ENCODE measurements around the gene EIF4H. TPM values are rescaled to one million over a fixed set of nuclear protein-coding genes. Genes with fewer than 3 reads are reported as not detected.
"Not testable (repeated sequence)": the region's sequence is repeated elsewhere in the genome, so short reads cannot be mapped to it uniquely, and the experiment has no call there.

EIF4H gene
- polyA plus RNA-seq, 2 donors = 148 to 205 TPM

DNA sequence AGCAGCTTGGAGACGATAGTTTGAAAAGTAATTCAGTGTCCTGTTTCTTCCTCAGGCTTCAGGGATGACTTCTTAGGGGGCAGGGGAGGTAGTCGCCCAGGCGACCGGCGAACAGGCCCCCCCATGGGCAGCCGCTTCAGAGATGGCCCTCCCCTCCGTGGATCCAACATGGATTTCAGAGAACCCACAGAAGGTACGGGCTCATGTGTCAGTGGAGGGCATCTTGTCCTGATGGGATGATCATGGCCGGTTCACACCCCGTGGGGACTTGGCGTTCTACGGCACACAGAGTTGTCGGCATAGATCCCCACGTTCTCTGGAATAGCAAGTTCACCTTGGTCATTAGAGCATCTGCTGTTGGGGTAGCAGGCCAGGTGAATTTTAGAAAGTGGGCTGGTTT lies 20.5 kb downstream of the EIF4H start:
- Histone ChIP-seq H3K4me1 (ENCODE audit: control insufficient read depth in 2 of 2, insufficient read depth in 2 of 2, low read length in 1 of 2) (no peaks in the 10 kb centered on the region), H3K4me3 (ENCODE audit: low read depth in 1 of 2, low read length in 2 of 2) (no peak overlapping the region), H3K27ac (ENCODE audit: low read depth in 2 of 2, low read length in 1 of 2) (no peak overlapping the region), H3K36me3 (ENCODE audit: control insufficient read depth in 2 of 2, insufficient read depth in 2 of 2, low read length in 1 of 2) (peaks cover 21 to 39% of the 10 kb centered on the region in 2 donors), H3K27me3 (ENCODE audit: control insufficient read depth in 1 of 2, insufficient read depth in 2 of 2, low read length in 2 of 2) (no peaks in the 10 kb centered on the region), H3K9me3 (ENCODE audit: control insufficient read depth in 2 of 2, insufficient read depth in 1 of 2, low read depth in 1 of 2, low read length in 1 of 2) (no peaks in the 10 kb centered on the region)
- WGBS, 2 donors = 90 to 92% methylated on average over 14 of the region's 14 CpGs

DNA sequence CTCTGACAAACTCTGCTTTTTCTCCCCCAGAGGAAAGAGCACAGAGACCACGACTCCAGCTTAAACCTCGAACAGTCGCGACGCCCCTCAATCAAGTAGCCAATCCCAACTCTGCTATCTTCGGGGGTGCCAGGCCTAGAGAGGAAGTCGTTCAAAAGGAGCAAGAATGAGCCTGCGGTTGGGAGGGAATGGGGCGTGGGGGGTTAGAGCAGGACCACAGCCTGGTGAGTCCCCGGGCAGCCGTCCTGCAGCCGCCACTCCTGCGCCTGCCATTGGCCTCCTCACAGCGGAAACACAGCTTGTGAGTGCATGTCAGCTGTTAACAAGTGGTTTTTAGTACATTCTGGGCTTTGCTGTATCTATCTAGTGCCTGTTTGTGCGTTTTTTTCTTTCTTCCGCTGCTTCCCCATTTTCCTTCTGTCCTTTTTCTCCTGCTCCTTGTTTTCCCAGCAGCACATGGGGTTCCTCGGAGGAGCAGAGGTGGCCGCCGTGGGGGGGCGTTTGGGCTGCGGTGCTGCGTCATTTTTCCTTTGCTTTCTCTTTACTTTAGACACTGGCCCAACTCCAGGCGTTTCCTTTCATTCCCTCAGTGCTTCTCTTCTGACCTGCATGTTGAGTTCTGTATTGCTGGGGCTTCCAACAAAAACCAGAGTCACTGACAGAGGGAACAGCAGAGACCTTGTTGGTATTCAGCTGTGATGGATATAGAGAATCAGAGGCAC lies 21.1 kb downstream of the EIF4H start:
- H3K27ac ChIP-seq (ENCODE audit: low read depth in 2 of 2, low read length in 1 of 2); H3K4me1 ChIP-seq (ENCODE audit: control insufficient read depth in 2 of 2, insufficient read depth in 2 of 2, low read length in 1 of 2); H3K9me3 ChIP-seq (ENCODE audit: control insufficient read depth in 2 of 2, insufficient read depth in 1 of 2, low read depth in 1 of 2, low read length in 1 of 2); H3K4me3 ChIP-seq (ENCODE audit: low read depth in 1 of 2, low read length in 2 of 2); H3K27me3 ChIP-seq (ENCODE audit: control insufficient read depth in 1 of 2, insufficient read depth in 2 of 2, low read length in 2 of 2): not testable (repeated sequence)
- WGBS, 2 donors = 76 to 81% methylated on average over 17 to 19 of the region's 23 CpGs
- peaks cover 17 to 33% of the 10 kb centered on the region in 2 donors for H3K36me3 ChIP-seq (ENCODE audit: control insufficient read depth in 2 of 2, insufficient read depth in 2 of 2, low read length in 1 of 2)

DNA sequence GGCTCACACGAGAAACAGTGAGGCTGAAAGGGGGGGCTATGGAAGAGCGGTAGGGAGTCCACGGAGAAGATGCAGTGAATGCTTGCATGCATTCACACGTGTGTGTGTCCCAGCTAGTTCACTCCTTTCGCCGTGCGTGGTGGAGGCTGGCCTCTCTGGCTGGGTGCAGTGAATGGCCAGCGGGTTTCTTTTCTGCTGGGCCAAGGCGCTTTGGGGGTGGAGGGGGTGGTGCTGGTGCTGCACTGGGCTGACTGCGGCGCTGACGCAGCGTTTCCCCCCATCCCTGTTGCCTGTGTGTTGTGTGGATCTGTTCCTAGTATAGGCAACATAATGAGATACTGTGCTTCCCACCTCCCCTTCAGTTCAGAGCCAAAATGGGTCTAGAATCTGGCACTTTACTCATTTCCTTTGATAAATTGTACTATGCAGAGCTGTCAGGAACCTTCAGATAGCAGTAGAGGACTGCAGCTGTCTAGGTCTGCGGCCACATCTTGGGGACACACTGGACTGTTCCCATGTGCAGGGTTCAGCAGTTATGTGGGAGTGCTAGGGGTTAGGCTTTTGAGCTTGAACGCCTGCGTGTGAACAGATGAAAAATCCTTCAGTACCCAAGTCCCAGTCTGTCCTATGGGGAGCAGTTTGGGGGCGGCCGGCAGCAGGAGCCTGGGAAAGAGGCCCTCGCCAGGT lies 22.0 kb downstream of the EIF4H start:
- 85 to 89% methylated on average over 16 of the region's 19 CpGs for WGBS, 2 donors
- H3K27me3 ChIP-seq (ENCODE audit: control insufficient read depth in 1 of 2, insufficient read depth in 2 of 2, low read length in 2 of 2); H3K9me3 ChIP-seq (ENCODE audit: control insufficient read depth in 2 of 2, insufficient read depth in 1 of 2, low read depth in 1 of 2, low read length in 1 of 2); H3K4me3 ChIP-seq (ENCODE audit: low read depth in 1 of 2, low read length in 2 of 2); H3K4me1 ChIP-seq (ENCODE audit: control insufficient read depth in 2 of 2, insufficient read depth in 2 of 2, low read length in 1 of 2); H3K27ac ChIP-seq (ENCODE audit: low read depth in 2 of 2, low read length in 1 of 2): not testable (repeated sequence)
- peaks cover 13 to 28% of the 10 kb centered on the region in 2 donors for H3K36me3 ChIP-seq (ENCODE audit: control insufficient read depth in 2 of 2, insufficient read depth in 2 of 2, low read length in 1 of 2)

DNA sequence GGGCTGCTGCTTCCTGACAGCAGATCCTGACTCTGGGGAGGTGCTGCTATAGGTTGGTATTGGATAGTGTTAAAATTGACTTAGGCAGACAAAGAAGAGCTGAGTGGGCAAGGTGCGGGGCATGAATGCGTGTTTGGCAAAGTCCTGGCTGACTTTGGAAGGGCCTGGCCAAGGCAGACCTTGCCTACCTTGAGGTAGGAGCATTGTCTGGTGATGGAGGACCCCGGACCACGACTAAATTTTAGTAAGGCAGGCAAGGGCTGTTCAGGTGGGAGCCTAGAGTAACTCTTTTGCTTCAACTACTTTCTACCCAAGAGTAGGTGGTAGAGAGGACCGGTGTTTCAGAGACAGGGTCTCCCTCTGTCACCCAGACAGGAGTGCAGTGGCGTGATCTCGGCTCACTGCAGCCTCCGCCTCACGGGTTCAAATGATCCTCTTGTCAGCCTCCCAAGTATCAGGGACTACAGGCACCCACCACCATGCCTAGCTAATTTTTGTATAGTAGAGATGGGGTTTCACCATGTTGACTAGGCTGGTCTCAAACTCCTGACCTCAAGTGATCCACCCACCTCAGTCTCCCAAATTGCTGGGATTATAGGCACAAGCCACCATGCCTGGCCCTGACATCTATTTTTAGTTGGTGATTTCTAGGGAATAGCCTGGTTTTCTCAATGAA lies 23.4 kb downstream of the EIF4H start:
- peaks cover 11 to 25% of the 10 kb centered on the region in 2 donors for H3K36me3 ChIP-seq (ENCODE audit: control insufficient read depth in 2 of 2, insufficient read depth in 2 of 2, low read length in 1 of 2)
- WGBS, 2 donors = 93 to 94% methylated on average over 9 of the region's 9 CpGs
- no peaks in the 10 kb centered on the region for H3K9me3 ChIP-seq (ENCODE audit: control insufficient read depth in 2 of 2, insufficient read depth in 1 of 2, low read depth in 1 of 2, low read length in 1 of 2)
- no peaks in the 10 kb centered on the region for H3K4me1 ChIP-seq (ENCODE audit: control insufficient read depth in 2 of 2, insufficient read depth in 2 of 2, low read length in 1 of 2)
- no peak overlapping the region for H3K4me3 ChIP-seq (ENCODE audit: low read depth in 1 of 2, low read length in 2 of 2)
- H3K27me3 ChIP-seq (ENCODE audit: control insufficient read depth in 1 of 2, insufficient read depth in 2 of 2, low read length in 2 of 2) = no peaks in the 10 kb centered on the region
- no peak overlapping the region for H3K27ac ChIP-seq (ENCODE audit: low read depth in 2 of 2, low read length in 1 of 2)

DNA sequence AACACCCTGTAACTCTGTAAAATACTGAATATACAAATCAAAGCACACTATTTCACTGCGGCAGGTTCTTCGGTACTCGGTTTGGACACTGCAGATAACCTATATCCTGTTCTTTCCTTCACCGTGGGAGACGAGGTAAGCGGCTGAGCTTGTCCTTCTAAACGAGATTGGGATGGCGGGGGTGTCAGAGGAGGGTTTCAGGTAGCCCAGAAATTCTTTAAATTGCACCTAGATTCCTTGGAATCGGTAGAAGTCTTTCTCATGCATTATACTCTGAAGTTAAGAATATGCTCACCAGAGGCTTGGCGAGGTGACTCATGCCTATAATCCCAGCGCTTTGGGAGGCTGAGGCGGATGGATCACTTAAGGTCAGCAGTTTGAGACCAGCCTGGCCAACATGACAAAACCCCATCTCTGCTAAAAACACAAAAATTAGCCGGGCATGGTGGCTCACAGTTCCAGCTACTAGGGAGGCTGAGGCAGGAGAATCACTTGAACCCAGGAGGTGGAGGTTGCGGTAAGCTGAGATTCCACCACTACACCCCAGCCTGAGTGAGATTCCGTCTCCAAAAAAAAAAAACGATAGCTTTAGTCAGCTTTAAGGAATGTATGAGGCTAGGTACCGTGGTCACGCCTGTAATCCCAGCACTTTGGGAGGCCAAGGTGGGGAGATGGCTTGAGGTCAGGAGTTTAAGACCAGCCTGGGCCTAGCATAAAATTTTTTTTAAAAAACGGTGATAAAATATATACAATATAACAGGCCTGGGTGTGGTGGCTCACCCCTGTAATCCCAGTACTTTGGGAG lies 25.6 kb downstream of the EIF4H start:
- WGBS, 2 donors = 72 to 75% methylated on average over 19 of the region's 19 CpGs
- H3K27me3 ChIP-seq (ENCODE audit: control insufficient read depth in 1 of 2, insufficient read depth in 2 of 2, low read length in 2 of 2) = no peaks in the 10 kb centered on the region
- peaks cover 5 to 12% of the 10 kb centered on the region in 2 donors for H3K36me3 ChIP-seq (ENCODE audit: control insufficient read depth in 2 of 2, insufficient read depth in 2 of 2, low read length in 1 of 2)
- H3K9me3 ChIP-seq (ENCODE audit: control insufficient read depth in 2 of 2, insufficient read depth in 1 of 2, low read depth in 1 of 2, low read length in 1 of 2) = no peaks in the 10 kb centered on the region
- H3K27ac ChIP-seq (ENCODE audit: low read depth in 2 of 2, low read length in 1 of 2) = no peak overlapping the region
- no peaks in the 10 kb centered on the region for H3K4me1 ChIP-seq (ENCODE audit: control insufficient read depth in 2 of 2, insufficient read depth in 2 of 2, low read length in 1 of 2)
- H3K4me3 ChIP-seq (ENCODE audit: low read depth in 1 of 2, low read length in 2 of 2) = no peak overlapping the region

DNA sequence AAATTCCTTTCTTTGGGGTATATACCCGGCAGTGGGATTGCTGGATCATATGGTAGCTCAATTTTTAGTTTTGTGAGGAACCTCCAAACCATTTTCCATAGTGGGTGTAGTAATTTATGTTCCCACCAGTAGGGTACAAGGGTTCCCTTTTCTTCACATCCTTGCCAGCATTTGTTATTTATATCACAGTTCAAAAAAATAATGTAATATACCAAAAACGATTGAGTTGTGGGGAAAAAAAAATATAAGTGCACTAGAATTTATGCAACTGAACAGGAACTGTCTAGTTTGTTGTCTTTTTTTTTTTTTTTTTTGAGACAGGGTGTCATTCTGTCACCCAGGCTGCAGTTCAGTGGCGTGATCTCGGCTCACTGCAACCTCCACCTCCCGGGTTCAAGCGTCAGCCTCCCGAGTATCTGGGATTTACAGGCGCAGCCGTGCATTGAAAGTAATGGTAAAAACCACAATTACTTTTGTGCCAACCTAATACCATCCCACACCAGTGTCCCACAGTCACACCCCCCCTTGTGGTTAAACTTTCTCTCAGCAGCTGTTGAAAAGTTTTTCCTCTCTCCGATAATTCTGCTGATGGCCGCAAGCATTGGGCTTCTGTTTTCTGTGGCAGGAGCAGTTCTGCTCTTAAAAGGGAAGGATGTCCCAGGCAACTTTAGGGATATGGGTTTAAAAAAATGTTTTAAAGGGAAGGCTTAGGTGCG lies 28.8 kb downstream of the EIF4H start:
- Histone ChIP-seq H3K9me3 (ENCODE audit: control insufficient read depth in 2 of 2, insufficient read depth in 1 of 2, low read depth in 1 of 2, low read length in 1 of 2) (no peaks in the 10 kb centered on the region), H3K27ac (ENCODE audit: low read depth in 2 of 2, low read length in 1 of 2) (no peak overlapping the region), H3K4me3 (ENCODE audit: low read depth in 1 of 2, low read length in 2 of 2) (no peak overlapping the region), H3K4me1 (ENCODE audit: control insufficient read depth in 2 of 2, insufficient read depth in 2 of 2, low read length in 1 of 2) (no peaks in the 10 kb centered on the region), H3K36me3 (ENCODE audit: control insufficient read depth in 2 of 2, insufficient read depth in 2 of 2, low read length in 1 of 2) (no peaks in the 10 kb centered on the region), H3K27me3 (ENCODE audit: control insufficient read depth in 1 of 2, insufficient read depth in 2 of 2, low read length in 2 of 2) (no peaks in the 10 kb centered on the region)
- WGBS, 2 donors = 32 to 35% methylated on average over 12 of the region's 12 CpGs

DNA sequence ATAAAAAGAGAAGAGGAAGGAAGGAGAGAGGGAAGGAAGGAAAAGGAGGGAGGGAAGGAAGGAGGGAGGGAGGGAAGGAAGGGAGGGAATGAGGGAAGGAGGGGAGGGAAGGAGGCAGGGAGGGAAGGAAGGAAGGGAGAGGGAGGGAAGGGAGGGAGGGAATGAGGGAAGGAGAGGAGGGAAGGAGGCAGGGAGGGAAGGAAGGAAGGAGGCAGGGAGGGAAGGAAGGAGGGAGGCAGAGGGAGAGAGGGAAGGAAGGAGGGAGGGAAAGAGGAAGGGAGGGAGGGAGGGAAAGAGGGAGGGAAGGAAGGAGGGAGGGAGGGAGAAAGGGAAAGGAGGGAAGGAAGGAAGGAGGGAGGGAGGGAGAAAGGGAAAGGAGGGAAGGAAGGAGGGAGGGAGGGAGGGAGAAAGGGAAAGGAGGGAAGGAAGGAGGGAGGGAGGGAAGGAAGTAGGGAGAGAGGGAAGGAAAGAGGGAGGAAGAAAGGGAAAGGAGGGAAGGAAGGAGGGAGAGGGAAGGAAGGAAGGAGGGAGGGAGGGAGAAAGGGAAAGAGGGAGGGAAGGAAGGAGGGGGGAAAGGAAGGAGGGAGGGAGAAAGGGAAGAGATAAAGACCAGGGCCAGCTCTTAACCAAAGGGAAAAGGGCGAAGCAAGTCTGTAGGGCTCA lies 29.9 kb downstream of the EIF4H start:
- no peak overlapping the region for H3K27ac ChIP-seq (ENCODE audit: low read depth in 2 of 2, low read length in 1 of 2)
- no peaks in the 10 kb centered on the region for H3K4me1 ChIP-seq (ENCODE audit: control insufficient read depth in 2 of 2, insufficient read depth in 2 of 2, low read length in 1 of 2)
- H3K9me3 ChIP-seq (ENCODE audit: control insufficient read depth in 2 of 2, insufficient read depth in 1 of 2, low read depth in 1 of 2, low read length in 1 of 2) = no peaks in the 10 kb centered on the region
- no peaks in the 10 kb centered on the region for H3K27me3 ChIP-seq (ENCODE audit: control insufficient read depth in 1 of 2, insufficient read depth in 2 of 2, low read length in 2 of 2)
- no peak overlapping the region for H3K4me3 ChIP-seq (ENCODE audit: low read depth in 1 of 2, low read length in 2 of 2)
- 85 to 87% methylated on average over 1 of the region's 1 CpG for WGBS, 2 donors
- no peaks in the 10 kb centered on the region for H3K36me3 ChIP-seq (ENCODE audit: control insufficient read depth in 2 of 2, insufficient read depth in 2 of 2, low read length in 1 of 2)

DNA sequence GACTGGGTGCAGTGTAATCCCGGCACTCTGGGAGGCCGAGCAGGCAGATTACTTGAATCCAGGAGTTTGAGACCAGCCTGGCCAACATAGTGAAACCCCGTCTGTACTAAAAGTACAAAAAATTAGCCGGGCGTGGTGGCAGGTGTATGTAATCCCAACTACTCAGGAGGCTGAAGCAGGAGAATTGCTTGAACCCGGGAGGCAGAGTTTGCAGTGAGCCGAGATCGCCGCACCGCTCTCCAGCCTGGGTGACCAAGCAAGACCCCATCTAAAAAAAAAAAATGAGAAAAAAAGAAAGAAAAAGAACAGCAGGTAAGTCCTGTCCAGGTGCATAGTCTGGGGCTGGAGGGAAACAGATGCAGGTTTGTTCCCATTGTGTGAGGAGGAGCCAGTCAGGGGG lies 31.9 kb downstream of the EIF4H start:
- not testable (repeated sequence) for H3K36me3 ChIP-seq (ENCODE audit: control insufficient read depth in 2 of 2, insufficient read depth in 2 of 2, low read length in 1 of 2); H3K9me3 ChIP-seq (ENCODE audit: control insufficient read depth in 2 of 2, insufficient read depth in 1 of 2, low read depth in 1 of 2, low read length in 1 of 2); H3K27ac ChIP-seq (ENCODE audit: low read depth in 2 of 2, low read length in 1 of 2); H3K4me3 ChIP-seq (ENCODE audit: low read depth in 1 of 2, low read length in 2 of 2); H3K4me1 ChIP-seq (ENCODE audit: control insufficient read depth in 2 of 2, insufficient read depth in 2 of 2, low read length in 1 of 2); H3K27me3 ChIP-seq (ENCODE audit: control insufficient read depth in 1 of 2, insufficient read depth in 2 of 2, low read length in 2 of 2)
- 68 to 69% methylated on average over 10 of the region's 10 CpGs for WGBS, 2 donors

All from esophagus (tissue), 2 donors.